ENCODE data around the gene EDDM3A.

Gene EDDM3A

DNA sequence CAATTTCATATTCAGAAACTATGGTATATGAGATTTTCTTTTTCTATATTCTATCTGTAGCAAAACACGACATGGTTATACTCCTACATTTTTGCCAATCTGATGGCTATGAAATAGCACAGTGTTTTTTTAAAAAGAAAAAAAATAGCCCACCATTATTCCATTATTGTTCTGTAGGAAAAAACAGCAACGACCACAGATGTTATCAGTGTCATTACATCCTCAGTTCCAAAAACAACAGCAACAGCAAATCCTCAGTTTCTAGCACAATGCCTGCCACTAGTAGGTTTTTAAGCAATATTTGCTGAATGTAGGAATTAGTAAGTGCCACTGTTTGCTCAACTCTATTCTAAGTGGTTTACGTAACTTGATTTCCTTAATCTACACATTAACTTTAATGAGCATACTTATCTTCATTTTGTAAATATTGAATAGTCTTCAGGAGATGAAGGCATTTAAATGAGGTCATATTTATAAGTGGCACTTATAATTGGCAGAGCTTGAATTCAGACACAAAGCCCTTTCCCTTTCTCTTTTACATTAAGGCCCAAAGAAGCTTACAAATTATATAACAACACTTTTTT is 43.6 kb downstream of the EDDM3A start:
- no peak for DNase-seq (ENCODE audit: low read depth)

DNA sequence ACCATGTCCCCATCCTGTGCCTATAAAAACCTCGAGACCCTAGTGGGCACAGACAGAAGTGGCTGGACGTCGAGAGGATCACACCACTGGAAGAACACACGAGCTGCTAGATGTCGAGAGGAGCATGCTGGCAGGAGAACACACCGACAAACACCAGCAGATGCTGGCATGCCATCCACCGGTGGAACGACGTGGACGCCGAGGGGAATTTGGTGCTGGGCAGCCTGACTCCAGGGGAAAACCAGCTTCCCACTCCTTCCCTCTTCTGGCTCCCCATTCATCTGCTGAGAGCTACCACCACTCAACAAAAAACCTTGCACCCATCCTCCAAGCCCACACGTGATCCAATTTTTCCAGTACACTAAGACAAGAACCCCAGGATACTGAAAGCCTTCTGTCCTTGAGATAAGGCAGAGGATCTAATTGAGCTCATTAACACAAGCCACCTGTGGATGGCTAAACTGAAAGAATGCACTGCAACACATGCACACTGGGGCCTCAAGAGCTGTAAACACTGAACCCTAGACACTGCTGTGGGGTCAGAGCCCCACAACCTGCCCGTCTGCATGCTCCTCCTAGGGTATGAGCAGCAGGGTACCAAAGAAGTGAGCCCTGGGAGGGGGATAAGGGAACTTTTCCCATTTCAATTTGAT is 44.9 kb downstream of the EDDM3A start:
- DNase-seq (ENCODE audit: low read depth) = no peak

DNA sequence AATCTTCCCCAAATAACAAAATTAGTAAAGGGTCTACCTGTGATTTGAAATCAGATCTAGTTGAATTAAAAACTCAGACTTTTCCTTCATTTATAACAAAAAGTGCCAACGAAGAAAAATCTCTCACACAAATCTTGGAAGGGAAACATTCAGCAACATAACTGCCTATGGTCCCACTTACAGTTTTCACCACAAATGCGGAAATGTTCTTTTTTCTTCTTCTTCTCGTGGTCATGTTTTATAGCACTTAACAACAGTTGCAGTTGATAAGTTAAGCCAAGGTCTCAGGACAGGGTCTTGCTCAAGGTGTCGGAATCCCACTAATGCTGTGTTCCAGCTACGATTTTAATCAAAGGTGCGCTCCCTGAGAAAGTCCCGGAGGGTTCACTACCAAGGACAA is 45.5 kb downstream of the EDDM3A start:
- DNase-seq (ENCODE audit: low read depth) = no peak

DNA sequence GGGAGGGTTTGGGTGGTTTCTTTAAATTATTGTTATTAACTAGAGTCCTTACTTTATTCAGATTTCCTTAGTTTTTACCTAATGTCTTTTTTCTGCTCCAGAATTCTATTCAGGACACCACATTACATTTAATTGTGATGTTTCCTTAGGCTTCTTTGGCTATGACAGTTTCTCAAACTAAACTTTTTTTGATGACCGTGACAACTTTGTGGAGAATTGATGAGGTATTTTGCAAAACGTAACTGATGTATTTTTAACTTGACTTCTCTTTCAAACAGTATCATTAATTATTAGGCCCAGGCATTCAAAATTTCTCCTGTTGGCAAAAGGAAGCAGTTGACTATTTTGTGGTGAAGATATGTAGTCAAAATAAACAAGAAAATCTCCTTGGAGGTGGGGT is 45.9 kb downstream of the EDDM3A start:
- DNase-seq (ENCODE audit: low read depth) = no peak

DNA sequence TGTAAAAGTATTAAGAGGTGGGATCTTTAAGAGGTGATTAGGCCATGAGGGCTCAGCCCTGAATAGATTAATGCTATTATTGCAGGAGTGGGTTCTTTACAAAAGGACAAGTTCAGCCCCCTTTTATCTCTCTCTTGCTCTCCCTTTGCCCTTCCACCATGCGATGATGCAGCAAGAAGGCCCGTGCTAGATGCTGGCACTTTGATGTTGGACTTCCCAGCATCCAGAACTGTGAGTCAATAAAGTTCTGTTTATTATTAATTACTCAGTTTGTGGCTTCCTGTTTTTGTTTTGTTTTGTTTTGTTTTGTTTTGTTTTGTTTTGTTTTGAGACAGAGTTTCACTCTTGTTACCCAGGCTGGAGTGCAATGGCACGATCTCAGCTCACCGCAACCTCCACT is 46.9 kb downstream of the EDDM3A start:
- no peak for DNase-seq (ENCODE audit: low read depth)

DNA sequence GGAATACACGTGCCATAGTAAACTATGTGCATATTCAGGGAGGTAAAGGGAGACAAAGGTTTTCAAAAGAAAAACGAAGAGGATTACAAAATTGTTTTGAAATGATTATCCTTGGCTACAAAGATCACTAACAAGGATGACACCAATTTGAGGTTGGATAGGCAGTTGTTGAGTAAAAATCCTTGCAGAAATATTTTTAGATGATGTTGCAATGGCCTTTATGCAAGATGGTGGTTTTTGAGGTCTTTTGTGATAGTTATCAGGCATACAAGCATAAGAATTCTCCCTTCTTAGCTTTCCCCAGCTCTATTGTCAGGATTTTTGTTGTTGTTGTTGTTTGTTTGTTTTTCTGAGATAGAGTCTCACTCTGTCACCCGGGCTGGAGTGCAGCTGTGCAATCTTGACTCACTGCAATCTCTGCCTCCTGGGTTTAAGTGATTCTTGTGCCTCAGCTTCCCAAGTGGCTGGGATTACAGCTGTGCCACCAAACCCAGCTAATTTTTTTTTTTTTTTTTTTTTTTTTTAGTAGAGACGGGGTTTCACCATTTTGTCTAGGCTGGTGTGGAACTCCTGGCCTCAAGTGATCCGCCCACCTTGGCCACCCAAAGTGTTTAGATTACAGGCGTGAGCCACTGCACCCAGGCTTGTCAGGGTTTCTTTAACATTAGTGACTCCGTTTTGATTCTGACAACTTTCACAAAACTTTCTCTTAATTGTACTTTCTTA is 49.1 kb downstream of the EDDM3A start:
- DNase-seq (ENCODE audit: low read depth) = no peak

DNA sequence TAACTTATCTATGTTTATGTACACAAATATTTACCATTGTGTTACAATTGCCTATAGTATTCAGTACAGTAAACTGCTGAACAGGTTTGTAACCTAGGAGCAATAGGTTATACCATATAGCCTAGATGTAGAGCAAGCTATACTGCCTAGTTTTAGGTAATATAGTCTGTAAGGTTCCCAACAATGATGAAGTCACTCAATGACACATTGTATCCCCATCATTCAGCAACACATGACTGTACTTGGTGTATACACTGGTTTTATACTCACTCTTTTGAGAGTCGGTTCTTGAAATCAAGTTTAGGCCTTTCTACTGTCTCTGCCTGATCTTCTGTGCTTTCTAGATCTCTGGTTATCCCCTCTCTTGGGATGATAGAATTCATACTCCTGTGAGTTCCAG is 51.5 kb downstream of the EDDM3A start:
- DNase-seq (ENCODE audit: low read depth) = no peak
